CD4-positive, alpha-beta T cell treated with Interleukin-10 for 1 hour (primary cell): ENCODE measurements around the gene ZMAT3.

ENCODE experiments used
- DNase-seq: peaks from one replicate; pipeline ENCODE4 v3.0.0-alpha.2; 2020

ZMAT3 gene

GRCh38 chr3:179021119-179021903 is 50.3 kb downstream of the ZMAT3 start:
- DNase-seq = no peak

GRCh38 chr3:179020112-179020511 is 51.5 kb downstream of the ZMAT3 start:
- no peak for DNase-seq

GRCh38 chr3:179018808-179019207 is 52.8 kb downstream of the ZMAT3 start:
- DNase-seq = no peak

- DNase-seq = no peak
Measured at GRCh38 chr3:179016979-179017670, 54.5 kb downstream of the ZMAT3 start.

- peak; percentile 88 for DNase-seq
Measured at GRCh38 chr3:179015551-179016020, 56.0 kb downstream of the ZMAT3 start.

GRCh38 chr3:179005706-179006105 is 65.9 kb downstream of the ZMAT3 start:
- DNase-seq = no peak

GRCh38 chr3:179005213-179005612 is 66.4 kb downstream of the ZMAT3 start:
- no peak for DNase-seq

GRCh38 chr3:179000659-179001058 is 71.0 kb downstream of the ZMAT3 start:
- no peak for DNase-seq

GRCh38 chr3:179000144-179000543 is 71.5 kb downstream of the ZMAT3 start:
- DNase-seq = no peak

GRCh38 chr3:178996399-178996798 is 75.2 kb downstream of the ZMAT3 start:
- no peak for DNase-seq

GRCh38 chr3:178990293-178990692 is 81.3 kb downstream of the ZMAT3 start:
- DNase-seq = no peak

- DNase-seq = no peak
Measured at GRCh38 chr3:178989821-178990220, 81.8 kb downstream of the ZMAT3 start.

- DNase-seq = no peak
Measured at GRCh38 chr3:178987745-178988144, 83.9 kb downstream of the ZMAT3 start.

- no peak for DNase-seq
Measured at GRCh38 chr3:178986456-178986855, 85.2 kb downstream of the ZMAT3 start.

GRCh38 chr3:178982137-178982536 is 89.5 kb downstream of the ZMAT3 start:
- DNase-seq = no peak

GRCh38 chr3:178975320-178975719 is 96.3 kb downstream of the ZMAT3 start:
- no peak for DNase-seq

- no peak for DNase-seq
Measured at GRCh38 chr3:178971614-178972013, 100.0 kb downstream of the ZMAT3 start.

- DNase-seq = no peak
Measured at GRCh38 chr3:178969004-178969700, 102.5 kb downstream of the ZMAT3 start.
